AML-193 (cell line): ENCODE measurements around the gene ADGRG6.
"Not testable (repeated sequence)": the region's sequence is repeated elsewhere in the genome, so short reads cannot be mapped to it uniquely, and the experiment has no call there.

Experiments
- DNase-seq, 2 experiments: peaks; one replicate each; lab custom pipeline; 2025; lab: John Stamatoyannopoulos, UW

Gene ADGRG6

GRCh38 chr6:142301651-142302391 is at the start of gene ADGRG6:
ADGRG6 (plus strand) TSS chr6:142302007; CDS start chr6:142302330, 323 bp downstream.
- DNase-seq: no peak

DNA sequence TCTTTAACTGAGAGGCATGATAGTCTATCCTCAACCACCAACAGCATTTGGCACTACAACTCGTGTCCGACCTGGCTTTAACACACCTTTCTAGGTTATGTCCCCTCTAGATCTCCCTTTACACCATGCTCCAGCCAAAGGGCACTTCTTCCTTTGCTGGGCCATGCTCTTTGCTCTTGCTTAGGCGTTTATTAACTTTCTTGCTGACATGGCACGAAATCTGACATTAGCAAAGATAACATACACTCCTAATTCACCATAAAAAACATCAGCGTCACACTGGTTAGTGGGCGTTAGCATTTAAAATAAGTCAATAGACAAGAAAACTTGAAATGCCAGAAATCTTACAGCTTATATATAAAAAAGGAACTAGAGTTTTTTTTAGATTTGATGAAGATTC is 47.3 kb upstream of the ADGRG6 start:
- DNase-seq: no peak

GRCh38 chr6:142255785-142256184 is 46.0 kb upstream of the ADGRG6 start:
- DNase-seq: no peak

DNA sequence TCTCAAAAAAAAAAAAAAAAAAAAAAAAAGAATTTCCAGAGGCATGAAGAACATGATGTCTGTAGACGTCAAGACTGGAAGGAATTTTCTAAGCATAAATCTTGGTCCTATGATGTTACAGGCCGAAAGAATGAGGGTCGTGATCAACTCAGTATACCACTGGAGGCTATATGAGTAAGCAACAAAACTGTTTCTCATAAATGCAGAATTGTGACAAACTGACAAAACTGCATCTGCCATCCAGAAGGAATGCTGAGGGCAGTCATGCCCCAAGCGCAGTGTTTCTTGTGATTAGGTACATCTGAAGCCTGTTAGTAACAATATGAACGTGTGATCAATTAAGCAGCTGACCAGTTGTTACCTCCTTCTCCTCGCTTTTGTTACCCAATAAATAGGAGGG is 43.5 kb upstream of the ADGRG6 start:
- no peak for DNase-seq

- DNase-seq: no peak
Measured at GRCh38 chr6:142258757-142259156, 43.0 kb upstream of the ADGRG6 start.

DNA sequence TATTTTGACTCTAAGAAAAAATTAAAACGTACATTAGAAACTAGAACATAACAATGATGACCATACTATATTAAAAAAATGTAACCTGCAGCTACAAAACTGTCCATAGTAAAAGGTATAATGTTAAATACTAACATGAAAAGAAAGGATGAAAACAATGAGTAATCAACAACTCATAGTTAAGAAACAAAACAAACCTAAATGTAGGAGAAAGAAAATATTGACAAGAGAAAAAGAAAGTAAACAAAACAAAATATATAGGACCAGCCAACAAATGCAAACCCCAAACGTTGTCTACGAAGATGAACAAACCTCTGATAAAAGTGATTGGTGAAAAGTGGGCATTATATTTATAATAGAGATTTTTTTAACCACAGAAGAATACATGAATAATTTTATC is 41.1 kb upstream of the ADGRG6 start:
- no peak for DNase-seq

DNA sequence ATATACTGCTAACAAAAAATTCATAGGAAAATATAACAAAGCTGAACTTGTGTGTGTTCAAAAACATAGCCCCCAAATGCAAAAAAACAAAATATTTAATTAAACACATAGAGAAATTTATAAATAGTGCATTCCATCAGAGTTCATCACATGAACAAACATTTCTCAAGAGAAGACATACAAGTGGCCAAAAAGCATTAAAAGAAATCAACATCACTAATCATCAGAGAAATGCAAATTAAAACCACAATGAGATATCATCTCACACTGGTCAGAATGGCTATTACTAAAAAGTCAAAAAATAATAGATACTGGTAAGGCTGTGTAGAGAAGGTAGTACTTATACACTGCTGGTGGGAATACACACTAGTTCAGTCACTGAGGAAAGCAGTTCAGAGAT is 39.6 kb upstream of the ADGRG6 start:
- DNase-seq: no peak

DNA sequence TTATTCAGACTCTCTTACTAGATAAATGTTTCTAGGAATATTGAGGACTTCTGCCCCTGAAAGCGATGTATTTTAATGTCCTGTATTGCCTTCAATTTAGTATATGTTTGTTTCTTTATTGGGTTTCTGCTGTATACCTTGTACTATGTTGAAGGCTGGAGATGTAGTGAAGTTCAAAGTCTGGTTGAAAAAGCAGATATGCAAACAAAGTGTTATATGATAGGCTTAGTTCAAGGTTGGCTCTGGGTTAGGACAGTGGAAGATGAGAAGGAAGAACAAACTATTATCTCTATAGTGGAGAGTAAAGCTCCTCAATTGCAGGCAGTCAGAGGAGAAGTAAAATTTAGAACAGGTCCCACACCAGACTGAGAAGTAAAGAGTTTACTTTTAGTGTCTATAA is 36.3 kb upstream of the ADGRG6 start:
- DNase-seq: no peak

- no peak for DNase-seq
Measured at GRCh38 chr6:142266060-142266459, 35.7 kb upstream of the ADGRG6 start.

- DNase-seq: no peak
Measured at GRCh38 chr6:142271476-142271875, 30.3 kb upstream of the ADGRG6 start.

- no peak for DNase-seq
Measured at GRCh38 chr6:142274656-142275055, 27.2 kb upstream of the ADGRG6 start.

- no peak for DNase-seq
Measured at GRCh38 chr6:142275236-142276006, 26.4 kb upstream of the ADGRG6 start.

- DNase-seq: no peak
Measured at GRCh38 chr6:142276256-142276655, 25.6 kb upstream of the ADGRG6 start.

GRCh38 chr6:142279350-142280180 is 22.2 kb upstream of the ADGRG6 start:
- no peak for DNase-seq

- DNase-seq: no peak
Measured at GRCh38 chr6:142280265-142280664, 21.5 kb upstream of the ADGRG6 start.

DNA sequence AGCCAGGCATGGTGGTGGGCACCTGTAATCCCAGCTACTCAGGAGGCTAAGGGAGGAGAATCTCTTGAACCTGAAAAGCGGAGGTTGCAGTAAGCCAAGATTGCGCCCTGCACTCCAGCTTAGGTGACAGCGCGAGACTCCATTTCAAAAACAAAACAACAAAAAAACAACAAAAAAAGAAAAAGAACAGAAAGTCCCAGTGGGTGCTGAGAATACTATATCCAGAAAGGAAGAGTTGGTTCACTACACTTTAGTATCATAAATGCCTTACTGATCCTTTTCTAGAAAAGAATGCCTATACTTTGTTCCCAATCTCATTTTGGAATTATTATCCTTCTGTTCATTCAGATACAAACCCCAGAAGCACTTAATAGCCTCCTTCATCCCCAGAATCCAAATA is 20.9 kb upstream of the ADGRG6 start:
- no peak for DNase-seq

DNA sequence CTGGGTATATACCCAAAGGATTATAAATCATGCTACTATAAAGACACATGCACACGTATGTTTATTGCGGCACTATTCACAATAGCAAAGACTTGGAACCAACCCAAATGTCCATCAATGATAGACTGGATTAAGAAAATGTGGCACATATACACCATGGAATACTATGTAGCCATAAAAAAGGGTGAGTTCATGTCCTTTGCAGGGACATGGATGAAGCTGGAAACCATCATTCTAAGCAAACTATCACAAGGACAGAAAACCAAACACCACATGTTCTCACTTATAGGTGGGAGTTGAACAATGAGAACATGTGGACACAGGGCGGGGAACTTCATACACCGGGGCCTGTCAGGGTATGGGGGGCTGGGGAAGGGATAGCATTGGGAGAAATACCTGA is 18.7 kb upstream of the ADGRG6 start:
- DNase-seq: not testable (repeated sequence)

DNA sequence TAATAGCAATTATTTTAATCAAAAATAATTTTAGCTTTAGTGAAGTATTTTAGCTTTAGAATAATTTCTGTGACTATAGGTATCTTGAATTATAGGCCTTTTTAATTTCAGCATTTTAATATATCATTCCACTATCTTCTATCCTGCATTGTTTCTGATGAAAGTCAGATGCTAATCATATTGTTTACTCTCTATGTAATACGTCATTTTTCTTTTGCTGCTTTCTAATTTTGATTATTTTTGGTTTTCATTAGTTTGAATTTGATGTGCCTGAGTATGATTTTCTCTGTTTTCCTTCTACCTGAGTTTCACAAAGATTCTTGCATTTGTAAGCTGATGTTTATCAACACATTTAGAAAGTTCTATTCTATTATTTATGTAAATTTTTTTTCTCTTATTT is 17.4 kb upstream of the ADGRG6 start:
- no peak for DNase-seq

GRCh38 chr6:142285235-142286087 is 16.3 kb upstream of the ADGRG6 start:
- no peak for DNase-seq

GRCh38 chr6:142286088-142286409 is 15.8 kb upstream of the ADGRG6 start:
- DNase-seq: no peak

DNA sequence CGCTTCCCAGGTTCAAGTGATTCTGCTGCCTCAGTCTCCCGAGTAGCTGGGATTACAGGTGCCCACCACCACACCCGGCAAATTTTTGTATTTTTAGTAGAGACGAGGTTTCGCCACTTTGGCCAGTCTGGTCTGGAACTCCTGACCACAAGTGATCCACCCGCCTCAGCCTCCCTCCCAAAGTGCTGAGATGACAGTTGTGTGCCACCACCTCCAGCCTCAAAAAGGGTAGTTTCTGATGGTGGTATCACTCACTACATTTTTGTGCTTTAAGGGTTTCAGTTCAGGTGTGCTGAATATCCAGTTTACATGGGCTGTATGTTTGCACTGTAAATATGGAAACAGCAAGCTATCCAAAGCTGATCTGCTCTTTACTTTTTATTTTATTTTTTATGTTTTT is 12.1 kb upstream of the ADGRG6 start:
- DNase-seq: no peak

- no peak for DNase-seq
Measured at GRCh38 chr6:142290851-142291250, 11.0 kb upstream of the ADGRG6 start.
